Activated CD4-positive, alpha-beta T cell treated with anti-CD3 and anti-CD28 coated beads, Interleukin-2, Interleukin-4, amounts not matched to agents 100 ng/mL and 50 ng/mL, durations not matched to agents 16 hours and 8 hours (primary cell): ENCODE results near the gene TXNRD2.
A peak's percentile ranks its signal among the peaks of the same experiment; 100 is the strongest.

ENCODE experiments used
- DNase-seq: peaks from one replicate; pipeline ENCODE4 v3.0.0-alpha.2; 2020; ENCODE audit warnings: low spot score

The TXNRD2 gene

DNA sequence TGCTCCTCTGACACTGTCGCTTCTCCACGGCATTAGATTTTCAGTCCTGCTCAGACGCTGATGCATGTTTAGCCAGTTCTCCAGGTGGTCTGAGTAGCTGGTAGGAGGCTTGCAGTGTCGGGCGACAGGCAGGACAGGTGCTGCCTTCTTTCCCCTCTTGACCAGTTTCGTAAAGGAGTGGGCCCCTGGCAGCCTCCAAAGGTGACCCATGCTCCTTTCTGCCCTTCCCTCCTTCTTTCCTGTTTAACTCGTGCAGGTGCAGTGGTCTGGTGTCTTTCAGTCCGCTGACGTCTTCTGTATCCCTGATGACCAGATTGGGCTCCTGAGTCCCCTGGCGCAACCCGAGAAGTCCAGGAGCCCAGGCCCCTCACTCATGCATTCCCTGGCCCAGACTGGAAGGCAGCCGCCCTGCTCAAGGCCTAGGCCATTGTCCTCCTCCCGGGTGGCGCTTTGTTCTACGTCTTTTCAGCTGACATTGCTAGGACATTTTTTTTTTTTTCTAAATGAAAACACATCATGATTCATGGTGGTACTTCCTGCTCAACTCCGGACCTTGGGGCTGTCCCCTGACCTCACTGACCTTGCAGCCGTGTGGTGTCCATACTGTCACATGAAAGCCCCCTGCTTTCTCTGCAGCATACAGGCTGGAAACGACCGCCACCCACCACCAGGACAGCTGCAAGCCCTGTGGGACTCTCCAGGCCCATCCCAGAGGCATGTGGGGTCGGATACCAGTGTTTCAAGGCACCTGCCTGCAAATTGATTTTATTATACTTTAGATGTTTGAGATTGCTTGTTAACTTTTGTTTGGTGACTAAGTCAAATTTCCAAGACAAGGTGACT lies 25.5 kb upstream of the TXNRD2 start:
- no peak for DNase-seq

DNA sequence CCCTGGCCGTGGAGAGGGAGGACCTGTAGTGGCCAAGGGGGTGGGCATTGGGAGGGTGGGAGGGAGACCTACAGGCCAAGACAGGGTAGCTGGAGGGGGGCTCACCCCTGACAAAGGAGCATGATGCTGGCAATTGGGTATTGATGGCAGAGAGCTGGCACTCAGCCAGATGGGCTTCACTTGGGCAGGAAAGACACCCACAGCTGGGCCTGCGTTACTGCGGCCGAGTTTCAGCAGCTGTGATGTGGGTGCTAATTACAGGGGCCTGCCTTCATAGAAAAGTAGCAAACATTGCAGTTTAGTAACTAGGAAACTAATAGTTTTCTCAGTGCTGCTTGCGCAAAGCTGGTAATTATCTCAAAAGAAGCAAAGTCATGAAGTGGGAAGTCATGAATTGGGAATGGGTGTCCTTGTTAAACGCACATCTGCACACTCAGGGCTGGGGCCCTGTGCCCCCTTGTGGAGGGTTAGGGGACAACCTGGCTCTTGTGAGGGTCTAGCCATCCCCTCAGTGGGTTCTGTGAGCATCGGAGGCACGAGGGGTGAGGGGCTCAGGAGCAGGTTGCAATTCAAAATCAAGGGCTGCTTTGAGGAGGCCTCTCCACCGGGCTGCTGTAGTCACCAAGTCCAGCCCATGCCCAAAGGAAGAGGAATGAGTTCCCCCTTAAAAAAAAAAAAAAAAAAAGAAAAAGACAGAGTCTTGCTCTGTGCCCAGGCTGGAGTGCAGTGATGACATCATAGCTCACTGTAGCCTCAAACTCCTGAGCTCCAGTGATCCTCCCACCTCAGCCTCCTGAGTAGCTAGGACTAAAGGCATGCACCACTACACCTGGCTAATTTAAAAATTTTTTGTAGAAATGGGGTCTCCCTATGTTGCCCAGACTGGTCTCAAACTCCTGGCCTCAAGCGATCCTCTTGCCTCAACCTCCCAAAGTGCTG lies 24.4 kb upstream of the TXNRD2 start:
- no peak for DNase-seq

DNA sequence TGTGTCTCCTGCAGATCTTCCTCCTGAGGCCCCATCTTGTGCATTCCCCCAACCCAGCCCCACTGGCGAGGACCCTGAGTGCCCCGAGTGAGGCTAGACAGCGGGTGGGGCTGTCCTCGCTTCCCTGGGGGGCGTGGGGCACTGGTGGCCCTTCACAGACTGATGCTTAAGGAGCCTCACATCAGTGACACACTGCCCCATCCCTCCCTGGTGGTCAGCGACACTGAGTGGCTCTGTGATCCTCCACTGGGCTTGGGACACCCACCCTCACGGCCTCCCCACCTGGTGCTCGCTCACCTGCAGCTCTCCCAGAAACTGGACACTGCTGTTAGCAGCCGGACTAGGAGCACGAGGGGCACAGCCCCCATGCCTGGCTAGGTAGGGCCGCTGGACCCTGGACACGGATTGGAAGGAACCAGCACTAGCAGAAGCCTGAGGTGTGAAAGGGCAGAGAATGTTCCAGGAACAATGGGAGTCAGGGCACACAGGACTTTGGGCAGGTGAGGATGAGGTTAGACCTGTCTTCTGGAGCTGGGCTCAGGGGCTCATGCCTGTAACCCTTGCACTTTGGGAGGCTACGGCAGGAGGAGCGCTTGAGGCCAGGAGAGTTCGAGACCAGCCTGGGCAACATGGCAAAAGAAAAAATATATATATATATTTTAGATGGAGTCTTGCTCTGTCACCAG lies 23.2 kb upstream of the TXNRD2 start:
- no peak for DNase-seq

DNA sequence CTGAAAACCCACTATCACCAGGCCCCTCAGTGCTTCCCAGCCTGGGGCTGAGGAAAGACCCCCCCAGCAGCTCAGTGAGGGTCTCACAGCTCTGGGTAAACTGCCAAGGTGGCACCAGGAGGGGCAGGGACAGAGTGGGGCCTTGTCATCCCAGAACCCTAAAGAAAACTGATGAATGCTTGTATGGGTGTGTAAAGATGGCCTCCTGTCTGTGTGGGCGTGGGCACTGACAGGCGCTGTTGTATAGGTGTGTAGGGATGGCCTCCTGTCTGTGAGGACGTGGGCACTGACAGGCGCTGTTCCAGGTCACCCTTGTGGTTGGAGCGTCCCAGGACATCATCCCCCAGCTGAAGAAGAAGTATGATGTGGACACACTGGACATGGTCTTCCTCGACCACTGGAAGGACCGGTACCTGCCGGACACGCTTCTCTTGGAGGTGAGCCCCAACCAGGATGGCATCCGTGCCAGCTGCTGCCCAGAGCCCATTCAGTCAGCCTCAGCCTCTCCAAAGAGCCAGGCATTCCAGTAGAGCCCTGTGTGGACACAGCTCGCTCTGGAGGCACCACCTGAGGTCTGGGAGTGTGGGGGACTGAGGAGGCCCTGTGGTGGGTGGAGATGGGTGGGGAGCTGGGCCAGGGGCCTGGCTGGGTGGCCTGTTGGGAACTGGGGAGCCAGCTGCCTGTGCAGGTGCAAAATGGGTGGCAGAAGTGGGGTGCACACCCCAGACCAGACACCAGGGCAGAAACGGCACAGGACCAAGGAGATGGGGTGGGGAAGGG lies 22.4 kb upstream of the TXNRD2 start:
- no peak for DNase-seq

- DNase-seq = no peak
Measured at GRCh38 chr22:19962909-19963806, 21.5 kb upstream of the TXNRD2 start.

DNA sequence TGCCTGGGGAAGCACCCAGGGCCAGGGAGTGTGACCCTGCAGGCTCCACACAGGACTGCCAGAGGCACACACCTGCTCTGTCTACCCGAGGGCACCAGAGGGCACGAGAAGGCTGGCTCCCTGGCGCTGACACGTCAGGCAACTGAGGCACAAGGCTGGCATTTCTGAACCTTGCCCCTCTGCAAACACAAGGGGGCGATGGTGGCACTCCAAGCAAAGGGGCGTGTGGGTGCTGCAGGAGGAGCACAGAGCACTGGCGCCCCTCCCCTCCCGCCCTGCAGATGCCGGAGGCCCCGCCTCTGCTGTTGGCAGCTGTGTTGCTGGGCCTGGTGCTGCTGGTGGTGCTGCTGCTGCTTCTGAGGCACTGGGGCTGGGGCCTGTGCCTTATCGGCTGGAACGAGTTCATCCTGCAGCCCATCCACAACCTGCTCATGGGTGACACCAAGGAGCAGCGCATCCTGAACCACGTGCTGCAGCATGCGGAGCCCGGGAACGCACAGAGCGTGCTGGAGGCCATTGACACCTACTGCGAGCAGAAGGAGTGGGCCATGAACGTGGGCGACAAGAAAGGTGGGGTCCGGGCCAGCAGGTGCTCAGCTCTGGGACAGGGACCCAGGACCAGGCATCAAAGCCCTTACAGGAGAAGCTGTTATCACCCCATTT lies 20.8 kb upstream of the TXNRD2 start:
- DNase-seq = peak; percentile 74

DNA sequence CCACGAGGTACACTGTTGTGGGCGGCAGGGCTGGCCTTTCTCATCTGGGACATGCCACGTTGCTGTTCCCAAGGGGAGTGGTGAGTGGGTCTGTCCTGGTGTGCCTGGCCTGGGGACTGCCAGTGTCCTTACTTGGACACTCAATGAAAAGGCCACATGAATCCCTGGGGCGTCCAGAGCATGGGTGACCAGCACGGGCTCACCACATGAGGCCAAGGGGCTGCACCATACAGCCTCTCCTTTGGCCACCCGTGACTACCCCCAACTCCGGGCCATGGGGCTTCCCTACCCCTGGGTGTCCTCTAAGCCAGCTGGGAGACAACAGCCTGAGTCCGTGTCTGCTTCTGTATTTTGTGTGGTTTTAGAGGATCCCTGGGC lies 20.2 kb upstream of the TXNRD2 start:
- DNase-seq = no peak

GRCh38 chr22:19961201-19961580 lies 19.6 kb upstream of the TXNRD2 start:
- DNase-seq = no peak

GRCh38 chr22:19960491-19961200 lies 19.0 kb upstream of the TXNRD2 start:
- DNase-seq = no peak

- DNase-seq = no peak
Measured at GRCh38 chr22:19959587-19960490, 18.2 kb upstream of the TXNRD2 start.

DNA sequence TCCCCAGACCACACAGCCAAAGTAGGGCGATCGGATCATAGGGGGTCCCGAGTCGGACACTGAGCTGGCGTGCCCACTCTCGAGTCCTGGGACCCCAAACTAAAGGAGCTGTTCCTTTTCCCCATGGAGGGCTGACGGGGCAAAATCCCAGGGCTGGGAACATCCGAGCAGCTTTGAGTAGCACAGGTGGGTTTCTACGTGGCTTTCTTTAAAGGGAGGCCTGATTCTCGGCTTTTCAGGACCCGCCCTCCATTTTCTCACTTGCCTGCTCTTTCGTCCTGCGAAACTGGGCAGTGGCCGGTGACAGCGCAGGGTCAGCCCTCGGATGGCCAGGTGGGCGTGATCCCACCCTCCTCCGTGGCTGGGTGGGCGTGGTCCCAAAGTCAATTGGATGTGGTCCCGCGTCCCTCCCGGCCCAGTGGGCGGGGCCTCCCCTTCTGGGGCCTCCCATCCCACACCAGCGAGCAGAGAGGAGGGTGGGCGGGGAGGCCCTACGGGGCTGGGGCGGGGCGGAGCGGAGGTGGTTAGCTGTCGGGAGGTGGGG lies 17.5 kb upstream of the TXNRD2 start:
- no peak for DNase-seq

- no peak for DNase-seq
Measured at GRCh38 chr22:19958083-19959042, 16.7 kb upstream of the TXNRD2 start.

- DNase-seq = no peak
Measured at GRCh38 chr22:19957445-19957844, 15.8 kb upstream of the TXNRD2 start.

- DNase-seq = no peak
Measured at GRCh38 chr22:19955241-19956128, 13.9 kb upstream of the TXNRD2 start.

GRCh38 chr22:19951346-19951745 lies 9.7 kb upstream of the TXNRD2 start:
- no peak for DNase-seq
